H1 (cell line): ENCODE results near the gene ST6GALNAC2. TPM values are rescaled to one million over a fixed set of nuclear protein-coding genes. Genes with fewer than 3 reads are reported as not detected.

Experiments
- BACH1 ChIP-seq: IDR thresholded peaks from 2 replicates; pipeline ENCODE4 v1.6.1; 2012; ENCODE audit warnings: low read length, improper control_type of control experiment
- EP300 ChIP-seq, 2 experiments: IDR thresholded peaks; 1 replicate in 1 of 2; 2 replicates in 1 of 2; pipeline ENCODE4 v1.6.1; 2011 to 2012; ENCODE audit warnings: low read depth in 2 of 2, low read length in 2 of 2, mild to moderate bottlenecking in 2 of 2, borderline replicate concordance in 1 of 2, inconsistent platforms in 1 of 2, moderate library complexity in 1 of 2
- FOSL1 ChIP-seq: IDR thresholded peaks from 2 replicates; pipeline ENCODE4 v1.6.1; 2011; ENCODE audit warnings: mild to moderate bottlenecking, low read depth, low read length, moderate library complexity; ENCODE audit not compliant: insufficient read depth
- JUN ChIP-seq: IDR thresholded peaks from 2 replicates; pipeline ENCODE4 v1.6.1; 2011; ENCODE audit warnings: low read depth, mild to moderate bottlenecking, improper control_type of control experiment, low read length
- SIX5 ChIP-seq: IDR thresholded peaks from 2 replicates; pipeline ENCODE4 v1.6.1; 2011; ENCODE audit warnings: mild to moderate bottlenecking, low read depth, low read length
- polyA plus RNA-seq, 7 experiments: library from polyadenylated mRNA; depleted of rRNA in 3 of 7; stranded (reverse) in 5 of 7; unstranded in 2 of 7; fragments of >200 nt in 5 of 7; fragments of 200-250 nt in 2 of 7; gene quantifications; 1 replicate in 5 of 7; 2 replicates in 1 of 7; 4 replicates in 1 of 7; pipeline versions ENCODE4 v1.2.1 to v1.2.3, GENCODE V29; 2011 to 2013; ENCODE audit warnings: missing spikeins in 2 of 7, mixed read lengths in 2 of 7
- total RNA-seq: library from RNA; stranded (reverse); fragmentation: NEBNext Ultra II Directional; extraction: Animal tissue kit (Norgen Biotek cat#: 25700); gene quantifications from 2 replicates; pipeline ENCODE4 v1.2.1, GENCODE V29; 2021
- TF ChIP-seq, protein P1 (sequence below): IDR thresholded peaks from 2 replicates; pipeline ENCODE4 v1.6.1; 2012; ENCODE audit warnings: inconsistent platforms

The ST6GALNAC2 gene
- total and polyA plus RNA-seq, 2 of the 8 experiments (the other 6 are each of a cell fraction or from before 2014, with no cell fraction given) = 0.09 TPM; not detected in 1

DNA sequence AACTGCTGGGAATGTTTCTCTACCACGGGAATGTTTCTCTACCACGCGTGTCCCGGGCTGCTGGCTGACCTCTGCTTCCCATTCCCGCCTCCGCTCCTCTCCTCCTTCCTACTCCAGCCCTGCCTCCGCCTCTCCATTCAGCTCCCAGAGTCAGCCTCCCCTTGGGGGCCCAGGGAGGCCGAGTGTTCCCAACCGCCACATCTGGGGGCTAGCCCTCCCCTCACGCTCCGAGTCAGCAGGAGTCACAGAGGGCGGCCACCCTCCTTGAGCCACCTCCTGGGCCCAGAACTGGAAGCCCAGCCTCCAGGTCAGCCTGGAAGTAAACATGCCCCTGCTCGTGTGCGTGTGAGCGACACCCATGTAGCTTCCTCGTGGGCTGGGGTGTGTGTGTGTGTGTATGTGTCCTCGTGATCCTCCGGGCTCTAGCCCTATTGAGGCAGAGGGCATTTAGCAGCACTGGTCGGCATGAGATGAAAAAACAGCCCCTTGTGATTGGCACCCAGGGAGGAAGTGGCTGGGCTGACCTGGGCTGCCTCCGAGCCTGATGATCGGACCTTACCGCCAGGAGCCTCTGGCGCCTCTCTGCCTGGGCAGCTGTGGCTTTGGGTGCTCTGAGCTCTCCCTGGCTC is 55.5 kb downstream of the ST6GALNAC2 start (continued):
- TF ChIP-seq EP300 (IDR thresholded peaks at IDR 0.05; ENCODE audit: borderline replicate concordance in 1 of 2, low read depth in 2 of 2, low read length in 2 of 2) (no peak), SIX5 (no peak), FOSL1 (no peak), BACH1 (no peak), JUN (no peak)
- TF ChIP-seq, protein P1, sequence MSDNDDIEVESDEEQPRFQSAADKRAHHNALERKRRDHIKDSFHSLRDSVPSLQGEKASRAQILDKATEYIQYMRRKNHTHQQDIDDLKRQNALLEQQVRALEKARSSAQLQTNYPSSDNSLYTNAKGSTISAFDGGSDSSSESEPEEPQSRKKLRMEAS = no peak
